ENCODE results near the gene CNGA1.

DNA sequence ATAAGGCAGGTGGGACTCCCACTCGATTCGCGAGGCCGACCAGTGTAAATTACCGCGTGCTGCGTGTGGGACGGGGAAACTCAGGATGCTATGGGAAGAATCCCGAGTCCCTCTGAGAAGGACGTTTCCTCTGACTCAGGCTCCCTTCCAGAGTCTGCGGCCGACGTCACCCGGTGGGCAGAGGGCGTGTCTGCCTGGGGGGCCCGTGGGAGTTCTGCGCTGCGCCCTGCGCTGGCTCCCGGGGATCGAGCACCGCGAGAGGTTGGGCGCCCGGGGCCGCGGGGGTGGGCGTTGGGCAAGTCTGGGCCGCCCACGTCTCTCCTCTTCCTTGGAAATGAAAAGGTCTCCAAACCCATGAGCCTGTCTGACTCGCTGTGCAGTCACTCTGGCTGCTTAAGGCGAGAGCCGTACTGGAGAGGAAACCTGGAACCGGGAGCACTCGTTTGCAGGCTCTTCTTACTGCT is 659 bp upstream of the CNGA1 start:
- TF ChIP-seq, protein P1, sequence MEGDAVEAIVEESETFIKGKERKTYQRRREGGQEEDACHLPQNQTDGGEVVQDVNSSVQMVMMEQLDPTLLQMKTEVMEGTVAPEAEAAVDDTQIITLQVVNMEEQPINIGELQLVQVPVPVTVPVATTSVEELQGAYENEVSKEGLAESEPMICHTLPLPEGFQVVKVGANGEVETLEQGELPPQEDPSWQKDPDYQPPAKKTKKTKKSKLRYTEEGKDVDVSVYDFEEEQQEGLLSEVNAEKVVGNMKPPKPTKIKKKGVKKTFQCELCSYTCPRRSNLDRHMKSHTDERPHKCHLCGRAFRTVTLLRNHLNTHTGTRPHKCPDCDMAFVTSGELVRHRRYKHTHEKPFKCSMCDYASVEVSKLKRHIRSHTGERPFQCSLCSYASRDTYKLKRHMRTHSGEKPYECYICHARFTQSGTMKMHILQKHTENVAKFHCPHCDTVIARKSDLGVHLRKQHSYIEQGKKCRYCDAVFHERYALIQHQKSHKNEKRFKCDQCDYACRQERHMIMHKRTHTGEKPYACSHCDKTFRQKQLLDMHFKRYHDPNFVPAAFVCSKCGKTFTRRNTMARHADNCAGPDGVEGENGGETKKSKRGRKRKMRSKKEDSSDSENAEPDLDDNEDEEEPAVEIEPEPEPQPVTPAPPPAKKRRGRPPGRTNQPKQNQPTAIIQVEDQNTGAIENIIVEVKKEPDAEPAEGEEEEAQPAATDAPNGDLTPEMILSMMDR (IDR thresholded peaks at IDR 0.05; ENCODE audit: extremely low read depth in 1 of 2, insufficient read depth in 1 of 2, low read depth in 1 of 2, low read length in 2 of 2) = no peak
- TF ChIP-seq EZH2 (IDR thresholded peaks at IDR 0.05; ENCODE audit: borderline replicate concordance, low read depth, low read length, severe bottlenecking) (no peak), POLR2AphosphoS5 (IDR thresholded peaks at IDR 0.05; ENCODE audit: insufficient read depth, low read depth, low read length) (no peak), MYC (IDR thresholded peaks at IDR 0.05; ENCODE audit: low read depth, low read length) (no peak), POLR2A (IDR thresholded peaks at IDR 0.05; ENCODE audit: low read depth, low read length) (no peak)
